B cell (primary cell): ENCODE measurements around the gene COG7.

ENCODE experiments used
- EZH2 ChIP-seq: IDR thresholded peaks from 2 replicates; pipeline ENCODE4 v1.6.1; 2012; ENCODE audit warnings: borderline replicate concordance, low read depth, mild to moderate bottlenecking, moderate library complexity, low read length; ENCODE audit not compliant: insufficient read depth, poor library complexity, severe bottlenecking
- TF ChIP-seq, protein P1 (sequence below): fragments of 200-600 bp; IDR thresholded peaks from one replicate; pipeline ENCODE4 v1.8.0; 2022; ENCODE audit warnings: antibody characterized with exemption, mild to moderate bottlenecking

- TF ChIP-seq, protein P1, sequence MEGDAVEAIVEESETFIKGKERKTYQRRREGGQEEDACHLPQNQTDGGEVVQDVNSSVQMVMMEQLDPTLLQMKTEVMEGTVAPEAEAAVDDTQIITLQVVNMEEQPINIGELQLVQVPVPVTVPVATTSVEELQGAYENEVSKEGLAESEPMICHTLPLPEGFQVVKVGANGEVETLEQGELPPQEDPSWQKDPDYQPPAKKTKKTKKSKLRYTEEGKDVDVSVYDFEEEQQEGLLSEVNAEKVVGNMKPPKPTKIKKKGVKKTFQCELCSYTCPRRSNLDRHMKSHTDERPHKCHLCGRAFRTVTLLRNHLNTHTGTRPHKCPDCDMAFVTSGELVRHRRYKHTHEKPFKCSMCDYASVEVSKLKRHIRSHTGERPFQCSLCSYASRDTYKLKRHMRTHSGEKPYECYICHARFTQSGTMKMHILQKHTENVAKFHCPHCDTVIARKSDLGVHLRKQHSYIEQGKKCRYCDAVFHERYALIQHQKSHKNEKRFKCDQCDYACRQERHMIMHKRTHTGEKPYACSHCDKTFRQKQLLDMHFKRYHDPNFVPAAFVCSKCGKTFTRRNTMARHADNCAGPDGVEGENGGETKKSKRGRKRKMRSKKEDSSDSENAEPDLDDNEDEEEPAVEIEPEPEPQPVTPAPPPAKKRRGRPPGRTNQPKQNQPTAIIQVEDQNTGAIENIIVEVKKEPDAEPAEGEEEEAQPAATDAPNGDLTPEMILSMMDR, result no peak
- TF ChIP-seq EZH2, result no peak
Observed at GRCh38 chr16:23339787-23340186, 113.2 kb downstream of the COG7 start.
